Fibroblast of gingiva (primary cell): Measurements from ENCODE around the gene ATL2.
A peak's percentile ranks its signal among the peaks of the same experiment; 100 is the strongest.

Experiments used
- DNase-seq: peaks from one replicate; pipeline ENCODE4 v3.0.0-alpha.2; 2011; ENCODE audit warnings: low read depth

Gene ATL2

GRCh38 chr2:38248255-38248654 lies 128.8 kb downstream of the ATL2 start:
- no peak for DNase-seq

- peak; percentile 12 for DNase-seq
Observed at GRCh38 chr2:38246105-38246504, 131.0 kb downstream of the ATL2 start.

GRCh38 chr2:38245114-38245641 lies 131.9 kb downstream of the ATL2 start:
- no peak for DNase-seq

GRCh38 chr2:38244301-38244700 lies 132.8 kb downstream of the ATL2 start:
- DNase-seq, result no peak
